Loucy (cell line): ENCODE data around the gene TCF7L2.

Experiments used
- EZH2phosphoT487 ChIP-seq: fragments of 200-600 bp; IDR thresholded peaks from 2 replicates; pipeline ENCODE4 v1.6.1; 2018; ENCODE audit warnings: antibody characterized with exemption, mild to moderate bottlenecking, moderate library complexity, borderline replicate concordance
- TF ChIP-seq, protein P1 (sequence below): fragments of 200-600 bp; sonication (generic); conservative IDR thresholded peaks from 2 replicates; pipeline ENCODE4 v1.5.1; 2014; ENCODE audit warnings: mild to moderate bottlenecking, antibody characterized with exemption, low read length

GRCh38 chr10:113175756-113176651 lies 226.0 kb downstream of the TCF7L2 start:
- TF ChIP-seq, protein P1, sequence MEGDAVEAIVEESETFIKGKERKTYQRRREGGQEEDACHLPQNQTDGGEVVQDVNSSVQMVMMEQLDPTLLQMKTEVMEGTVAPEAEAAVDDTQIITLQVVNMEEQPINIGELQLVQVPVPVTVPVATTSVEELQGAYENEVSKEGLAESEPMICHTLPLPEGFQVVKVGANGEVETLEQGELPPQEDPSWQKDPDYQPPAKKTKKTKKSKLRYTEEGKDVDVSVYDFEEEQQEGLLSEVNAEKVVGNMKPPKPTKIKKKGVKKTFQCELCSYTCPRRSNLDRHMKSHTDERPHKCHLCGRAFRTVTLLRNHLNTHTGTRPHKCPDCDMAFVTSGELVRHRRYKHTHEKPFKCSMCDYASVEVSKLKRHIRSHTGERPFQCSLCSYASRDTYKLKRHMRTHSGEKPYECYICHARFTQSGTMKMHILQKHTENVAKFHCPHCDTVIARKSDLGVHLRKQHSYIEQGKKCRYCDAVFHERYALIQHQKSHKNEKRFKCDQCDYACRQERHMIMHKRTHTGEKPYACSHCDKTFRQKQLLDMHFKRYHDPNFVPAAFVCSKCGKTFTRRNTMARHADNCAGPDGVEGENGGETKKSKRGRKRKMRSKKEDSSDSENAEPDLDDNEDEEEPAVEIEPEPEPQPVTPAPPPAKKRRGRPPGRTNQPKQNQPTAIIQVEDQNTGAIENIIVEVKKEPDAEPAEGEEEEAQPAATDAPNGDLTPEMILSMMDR, result no peak
- TF ChIP-seq EZH2phosphoT487, result no peak
